HepG2 (cell line): Measurements from ENCODE around the gene TBC1D22A. TPM values are rescaled to one million over a fixed set of nuclear protein-coding genes. Genes with fewer than 3 reads are reported as not detected.

Experiments
- ARNT2 ChIP-seq: sonication (generic); formaldehyde crosslinking; IDR thresholded peaks from 2 replicates; pipeline ENCODE4 v1.8.0; 2022; ENCODE audit warnings: mild to moderate bottlenecking, low read depth, missing genetic modification reagents, moderate library complexity
- ESRRA ChIP-seq: sonication (generic); formaldehyde crosslinking; IDR thresholded peaks from 2 replicates; pipeline ENCODE4 v1.5.1; 2020; ENCODE audit warnings: mild to moderate bottlenecking, low read depth, missing genetic modification reagents
- LCORL ChIP-seq, 2 experiments: fragments of 450-650 bp in 1 of 2; sonication (generic) in 1 of 2; formaldehyde crosslinking in 1 of 2; IDR thresholded peaks; 2 replicates each; pipeline versions ENCODE4 v1.5.0 to v1.6.1; 2017 to 2020; ENCODE audit warnings: antibody characterized with exemption in 1 of 2, missing genetic modification reagents in 1 of 2
- PATZ1 ChIP-seq: sonication (generic); formaldehyde crosslinking; IDR thresholded peaks from 2 replicates; pipeline ENCODE4 v1.4.0; 2020; ENCODE audit warnings: missing genetic modification reagents
- POLR2A ChIP-seq, 2 experiments: IDR thresholded peaks; 2 replicates each; pipeline ENCODE4 v1.6.1; 2011; ENCODE audit warnings: low read depth in 2 of 2, low read length in 2 of 2, mild to moderate bottlenecking in 1 of 2, moderate library complexity in 1 of 2; ENCODE audit not compliant: insufficient read depth in 1 of 2
- RARG ChIP-seq: sonication (generic); formaldehyde crosslinking; IDR thresholded peaks from 2 replicates; pipeline ENCODE4 v1.4.0; 2020; ENCODE audit warnings: low read depth, mild to moderate bottlenecking, missing genetic modification reagents
- RBFOX2 ChIP-seq: fragments of 200-400 bp; formaldehyde crosslinking; IDR thresholded peaks from 2 replicates; pipeline ENCODE4 v1.6.1; 2017; ENCODE audit warnings: low read depth, mild to moderate bottlenecking, low read length
- SMAD3 ChIP-seq: sonication (generic); formaldehyde crosslinking; IDR thresholded peaks from 2 replicates; pipeline ENCODE4 v1.4.0; 2020; ENCODE audit warnings: missing genetic modification reagents
- SNAPC5 ChIP-seq: sonication (generic); formaldehyde crosslinking; IDR thresholded peaks from 2 replicates; pipeline ENCODE4 v1.8.1; 2023; ENCODE audit warnings: mild to moderate bottlenecking, missing genetic modification reagents, borderline replicate concordance
- TMF1 ChIP-seq: sonication (generic); formaldehyde crosslinking; IDR thresholded peaks from 2 replicates; pipeline ENCODE4 v1.8.1; 2022; ENCODE audit warnings: low read depth, missing genetic modification reagents
- ZNF12 ChIP-seq: sonication (generic); formaldehyde crosslinking; IDR thresholded peaks from 2 replicates; pipeline ENCODE4 v1.5.0; 2020; ENCODE audit warnings: missing genetic modification reagents
- ZNF251 ChIP-seq: sonication (generic); formaldehyde crosslinking; IDR thresholded peaks from 2 replicates; pipeline ENCODE4 v1.9.0; 2021; ENCODE audit warnings: mild to moderate bottlenecking, missing genetic modification reagents
- ZNF280D ChIP-seq: sonication (generic); formaldehyde crosslinking; IDR thresholded peaks from 2 replicates; pipeline ENCODE4 v1.5.1; 2020; ENCODE audit warnings: mild to moderate bottlenecking, missing genetic modification reagents
- ZNF564 ChIP-seq: sonication (generic); formaldehyde crosslinking; IDR thresholded peaks from 2 replicates; pipeline ENCODE4 v1.8.1; 2023; ENCODE audit warnings: mild to moderate bottlenecking, missing genetic modification reagents
- ZNF570 ChIP-seq: sonication (generic); formaldehyde crosslinking; IDR thresholded peaks from 2 replicates; pipeline ENCODE4 v1.4.0; 2020; ENCODE audit warnings: mild to moderate bottlenecking, missing genetic modification reagents, borderline replicate concordance
- polyA plus RNA-seq, 8 experiments: library from polyadenylated mRNA; depleted of rRNA in 3 of 8; stranded (reverse) in 7 of 8; unstranded in 1 of 8; fragments of >200 nt; fragmentation: Illumina TruSeq in 4 of 8; extraction: Trizol in 4 of 8; gene quantifications; 2 replicates each; pipeline versions ENCODE4 v1.2.1 to v1.2.3, GENCODE V29; 2011 to 2016; ENCODE audit warnings: low read depth in 4 of 8, missing spikeins in 1 of 8, mixed read lengths in 1 of 8; ENCODE audit not compliant: insufficient read depth in 1 of 8
- total RNA-seq, 5 experiments: library from RNA; depleted of rRNA; stranded (reverse); fragments of >200 nt; fragmentation: Illumina TruSeq; extraction: Trizol; gene quantifications; 2 replicates each; pipeline ENCODE4 v1.2.3, GENCODE V29; 2016; ENCODE audit warnings: low read depth in 1 of 5

The TBC1D22A gene
- total and polyA plus RNA-seq, 2 of the 13 experiments (the other 11 are each of a cell fraction or from before 2014, with no cell fraction given): 17.3 to 18.0 TPM

- peak; percentile 54; the same call in 1 of the 2 replicates for TF ChIP-seq PATZ1
- TF ChIP-seq ZNF280D (CRISPR knock-in tag): peak; percentile 47; the same call in 1 of the 2 replicates
- no peak; the same call in 1 of the 2 replicates for TF ChIP-seq RARG (CRISPR knock-in tag)
- peak; percentile 75; the same call in 1 of the 2 replicates for TF ChIP-seq ZNF564
- TF ChIP-seq ZNF570: no peak
- no peak for TF ChIP-seq TMF1 (CRISPR knock-in tag)
- TF ChIP-seq RBFOX2: peak; percentile 99
- TF ChIP-seq SMAD3 (CRISPR knock-in tag): peak; percentile 83; the same call in 1 of the 2 replicates
- TF ChIP-seq ZNF12: no peak
- no peak for TF ChIP-seq ZNF251
- peak; percentile 78 for TF ChIP-seq ARNT2 (CRISPR knock-in tag)
- no peak; the same call in 1 of the 2 replicates for TF ChIP-seq ESRRA
- no peak for TF ChIP-seq SNAPC5 (CRISPR knock-in tag)
- TF ChIP-seq POLR2A (IDR thresholded peaks at IDR 0.05; ENCODE audit: insufficient read depth in 1 of 2, low read depth in 2 of 2, low read length in 2 of 2): peak; percentile 99 to 100
- no peak for TF ChIP-seq LCORL (IDR thresholded peaks at IDR 0.05)
- TF ChIP-seq LCORL (CRISPR knock-in tag; IDR thresholded peaks at IDR 0.05): peak; percentile 68
Measured at GRCh38 chr22:46762238-46763050, at the start of gene TBC1D22A (continued).
